Fibroblast of the aortic adventitia (primary cell): ENCODE results near the gene STARD9. TPM values are rescaled to one million over a fixed set of nuclear protein-coding genes. Genes with fewer than 3 reads are reported as not detected.
"Not testable (repeated sequence)": the region's sequence is repeated elsewhere in the genome, so short reads cannot be mapped to it uniquely, and the experiment has no call there.

Experiments
- DNase-seq: peaks from one replicate; pipeline ENCODE4 v3.0.0-alpha.2; 2010; ENCODE audit warnings: low read depth
- H3K4me3 ChIP-seq: 2 replicates; pipeline ENCODE4 v1.5.1; 2011; ENCODE audit warnings: low read depth, mild to moderate bottlenecking, control low read depth, low read length, moderate library complexity
- CTCF ChIP-seq: IDR thresholded peaks from 2 replicates; pipeline ENCODE4 v1.5.1; 2011; ENCODE audit warnings: mild to moderate bottlenecking, low read length, control low read depth, inconsistent platforms; ENCODE audit not compliant: insufficient read depth
- total RNA-seq: library from RNA; depleted of rRNA; stranded (reverse); fragments of >200 nt; gene quantifications from 2 replicates; pipeline ENCODE4 v1.2.3, GENCODE V29; 2012; ENCODE audit warnings: low replicate concordance

STARD9 gene
- total RNA-seq, 1 donor: 8.0 TPM

GRCh38 chr15:42749266-42749665, 173.9 kb downstream of the STARD9 start:
- no peak overlapping the region for H3K4me3 ChIP-seq
- DNase-seq: no peak
- TF ChIP-seq CTCF: no peak

- TF ChIP-seq CTCF: no peak
- no peak for DNase-seq
- no peak overlapping the region for H3K4me3 ChIP-seq
These were observed 174.9 kb downstream of the STARD9 start for GRCh38 chr15:42750306-42750705.

- no peak overlapping the region for H3K4me3 ChIP-seq
- no peak for DNase-seq
- no peak for TF ChIP-seq CTCF
These were observed 183.7 kb downstream of the STARD9 start for GRCh38 chr15:42759093-42759492.

- no peak for TF ChIP-seq CTCF
- H3K4me3 ChIP-seq: no peak overlapping the region
- DNase-seq: no peak
These were observed 185.4 kb downstream of the STARD9 start for GRCh38 chr15:42760759-42761158.

- not testable (repeated sequence) for DNase-seq, H3K4me3 ChIP-seq
These were observed 186.4 kb downstream of the STARD9 start for GRCh38 chr15:42761813-42762212.

GRCh38 chr15:42764154-42764731, 188.8 kb downstream of the STARD9 start:
- DNase-seq, H3K4me3 ChIP-seq: not testable (repeated sequence)

GRCh38 chr15:42766109-42766508, 190.7 kb downstream of the STARD9 start:
- not testable (repeated sequence) for DNase-seq, H3K4me3 ChIP-seq

Other genes with a start within 250 kb of the STARD9 start
- 1.6 and 2.5 TPM in 2 replicates for gene CAPN3, start 216.1 kb upstream of the STARD9 start, total RNA-seq
- gene ZNF106, start 84.5 kb upstream of the STARD9 start, total RNA-seq: 72.8 and 203 TPM in 2 replicates
- 39.8 and 87.4 TPM in 2 replicates for gene SNAP23, start 80.0 kb upstream of the STARD9 start, total RNA-seq
- 12.9 and 21.6 TPM in 2 replicates for gene LRRC57, start 26.8 kb upstream of the STARD9 start, total RNA-seq
- gene HAUS2, start 26.8 kb upstream of the STARD9 start, total RNA-seq: 41.4 and 41.5 TPM in 2 replicates
- gene CDAN1, start 161.5 kb downstream of the STARD9 start, total RNA-seq: 4.1 and 8.7 TPM in 2 replicates